Measurements from ENCODE around the gene ECI1. TPM values are rescaled to one million over a fixed set of nuclear protein-coding genes. Genes with fewer than 3 reads are reported as not detected.

Gene ECI1
- total RNA-seq, 1 donor from 2014 or later: 72.9 TPM

GRCh38 chr16:2297506-2297860 lies 46.1 kb upstream of the ECI1 start:
- intact Hi-C loops (cut with DNase I): no loop called here
- no peak overlapping the region for H3K4me3 ChIP-seq
- H3K27ac ChIP-seq: no peak overlapping the region
- TF ChIP-seq, protein P1, sequence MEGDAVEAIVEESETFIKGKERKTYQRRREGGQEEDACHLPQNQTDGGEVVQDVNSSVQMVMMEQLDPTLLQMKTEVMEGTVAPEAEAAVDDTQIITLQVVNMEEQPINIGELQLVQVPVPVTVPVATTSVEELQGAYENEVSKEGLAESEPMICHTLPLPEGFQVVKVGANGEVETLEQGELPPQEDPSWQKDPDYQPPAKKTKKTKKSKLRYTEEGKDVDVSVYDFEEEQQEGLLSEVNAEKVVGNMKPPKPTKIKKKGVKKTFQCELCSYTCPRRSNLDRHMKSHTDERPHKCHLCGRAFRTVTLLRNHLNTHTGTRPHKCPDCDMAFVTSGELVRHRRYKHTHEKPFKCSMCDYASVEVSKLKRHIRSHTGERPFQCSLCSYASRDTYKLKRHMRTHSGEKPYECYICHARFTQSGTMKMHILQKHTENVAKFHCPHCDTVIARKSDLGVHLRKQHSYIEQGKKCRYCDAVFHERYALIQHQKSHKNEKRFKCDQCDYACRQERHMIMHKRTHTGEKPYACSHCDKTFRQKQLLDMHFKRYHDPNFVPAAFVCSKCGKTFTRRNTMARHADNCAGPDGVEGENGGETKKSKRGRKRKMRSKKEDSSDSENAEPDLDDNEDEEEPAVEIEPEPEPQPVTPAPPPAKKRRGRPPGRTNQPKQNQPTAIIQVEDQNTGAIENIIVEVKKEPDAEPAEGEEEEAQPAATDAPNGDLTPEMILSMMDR (IDR thresholded peaks at IDR 0.05): no peak
- TF ChIP-seq POLR2AphosphoS5 (IDR thresholded peaks at IDR 0.05; ENCODE audit: insufficient read depth in 1 of 2, low read depth in 1 of 2) (no peak), POLR2A (IDR thresholded peaks at IDR 0.05) (no peak)
- no peaks in the 10 kb centered on the region for H3K27me3 ChIP-seq
- no peaks in the 10 kb centered on the region for H3K36me3 ChIP-seq
- H3K9me3 ChIP-seq: no peaks in the 10 kb centered on the region
- no peaks in the 10 kb centered on the region for H3K4me1 ChIP-seq
- DNase-seq (ENCODE audit: extremely low spot score in 2 of 2): no peak

DNA sequence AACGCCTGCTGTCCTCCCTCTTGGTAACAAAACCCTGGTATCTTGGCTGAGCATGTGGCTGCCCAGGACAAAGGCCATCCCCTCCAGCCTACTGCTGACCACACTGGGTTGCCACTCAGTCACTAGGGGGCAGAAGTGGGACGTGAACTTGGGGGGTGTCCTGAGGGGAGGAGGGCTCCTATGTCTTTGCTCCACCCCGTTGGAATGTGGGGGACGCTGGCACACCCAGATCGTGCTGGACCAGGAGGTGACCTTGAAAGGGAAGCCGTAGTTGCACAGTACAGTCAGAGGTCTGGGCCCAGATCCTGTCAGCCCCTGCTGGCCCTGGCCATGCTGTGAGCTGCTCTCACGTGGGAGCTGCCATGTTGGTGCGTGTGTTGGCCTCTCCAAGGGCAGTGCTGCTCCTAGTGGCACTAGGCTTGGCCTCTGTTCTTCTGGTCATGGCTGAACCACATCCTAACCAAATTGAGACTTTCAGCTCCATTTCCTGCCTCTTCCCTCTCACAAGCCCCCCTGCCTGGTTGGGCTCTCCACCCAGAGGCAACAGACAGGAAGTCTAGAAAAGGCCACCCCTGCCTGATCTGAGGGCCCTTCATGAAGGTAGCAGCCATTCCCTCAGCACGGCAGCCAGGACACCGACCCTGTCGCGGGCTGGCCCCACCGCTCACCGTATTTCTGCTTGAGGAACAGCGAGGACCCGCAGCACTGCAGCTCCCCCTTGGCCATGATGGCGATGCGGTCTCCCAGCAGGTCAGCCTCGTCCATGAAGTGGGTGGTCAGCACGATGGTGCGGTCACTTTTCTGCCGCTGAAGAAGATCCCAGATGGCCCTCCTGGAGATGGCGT lies 45.5 kb upstream of the ECI1 start:
- Histone ChIP-seq H3K36me3 (no peaks in the 10 kb centered on the region), H3K4me1 (no peaks in the 10 kb centered on the region), H3K27me3 (no peaks in the 10 kb centered on the region), H3K4me3 (no peak overlapping the region), H3K9me3 (no peaks in the 10 kb centered on the region), H3K27ac (no peak overlapping the region)
- TF ChIP-seq, protein P1 (IDR thresholded peaks at IDR 0.05): no peak
- TF ChIP-seq POLR2A (IDR thresholded peaks at IDR 0.05) (no peak), POLR2AphosphoS5 (IDR thresholded peaks at IDR 0.05; ENCODE audit: insufficient read depth in 1 of 2, low read depth in 1 of 2) (no peak)
- DNase-seq (ENCODE audit: extremely low spot score in 2 of 2): no peak
- intact Hi-C loops (cut with DNase I): no loop called here

DNA sequence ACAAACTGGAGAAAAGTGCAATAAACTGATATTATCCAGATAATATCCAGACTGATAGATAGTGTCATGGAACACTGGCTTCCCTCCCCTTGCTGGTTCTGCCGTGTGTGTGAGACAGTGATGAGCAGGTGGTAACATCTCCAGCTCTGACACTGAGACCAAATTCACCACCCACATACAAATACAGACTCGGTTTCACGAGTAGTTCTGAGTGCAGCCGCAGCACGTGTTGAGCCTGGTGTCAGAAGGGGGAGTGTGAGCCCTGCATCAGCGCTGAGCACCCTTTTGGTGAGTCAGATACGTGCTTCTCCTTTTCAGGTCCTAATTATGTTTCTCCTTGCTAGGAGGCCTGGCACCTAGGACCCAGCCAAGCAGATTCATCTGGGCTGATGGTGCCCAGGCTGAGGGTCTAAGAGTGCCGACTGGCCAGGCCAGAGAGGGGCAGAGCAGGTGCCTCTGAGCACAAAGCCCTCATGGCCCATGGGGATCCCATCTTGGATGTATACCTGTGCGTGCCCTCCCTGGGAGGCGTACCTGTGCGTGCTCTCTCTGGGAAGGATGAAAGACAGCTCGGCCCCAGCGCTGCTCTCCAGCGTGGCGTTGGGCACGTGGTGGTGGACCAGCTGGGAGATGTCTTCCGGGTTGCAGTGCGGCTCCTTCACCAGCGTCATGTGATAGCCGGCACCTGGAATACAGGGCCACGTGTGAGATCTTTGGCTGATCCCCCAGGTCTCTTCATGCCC lies 43.8 kb upstream of the ECI1 start:
- no peak for TF ChIP-seq POLR2A (IDR thresholded peaks at IDR 0.05)
- TF ChIP-seq, protein P1 (IDR thresholded peaks at IDR 0.05): no peak
- no peak for TF ChIP-seq POLR2AphosphoS5 (IDR thresholded peaks at IDR 0.05; ENCODE audit: insufficient read depth in 1 of 2, low read depth in 1 of 2)
- DNase-seq (ENCODE audit: extremely low spot score in 2 of 2): no peak
- H3K27me3 ChIP-seq: no peaks in the 10 kb centered on the region
- no peaks in the 10 kb centered on the region for H3K4me1 ChIP-seq
- no peaks in the 10 kb centered on the region for H3K36me3 ChIP-seq
- intact Hi-C loops (cut with DNase I): no loop called here
- no peaks in the 10 kb centered on the region for H3K9me3 ChIP-seq
- H3K27ac ChIP-seq: no peak overlapping the region
- no peak overlapping the region for H3K4me3 ChIP-seq

GRCh38 chr16:2292221-2292620 lies 40.8 kb upstream of the ECI1 start:
- no peaks in the 10 kb centered on the region for H3K36me3 ChIP-seq
- no peaks in the 10 kb centered on the region for H3K27me3 ChIP-seq
- DNase-seq (ENCODE audit: extremely low spot score in 2 of 2): no peak
- no peaks in the 10 kb centered on the region for H3K9me3 ChIP-seq
- H3K27ac ChIP-seq: no peak overlapping the region
- TF ChIP-seq, protein P1 (IDR thresholded peaks at IDR 0.05): no peak
- TF ChIP-seq POLR2A (IDR thresholded peaks at IDR 0.05) (no peak), POLR2AphosphoS5 (IDR thresholded peaks at IDR 0.05; ENCODE audit: insufficient read depth in 1 of 2, low read depth in 1 of 2) (no peak)
- intact Hi-C loops (cut with DNase I): no loop called here
- H3K4me1 ChIP-seq: no peaks in the 10 kb centered on the region
- H3K4me3 ChIP-seq: no peak overlapping the region

DNA sequence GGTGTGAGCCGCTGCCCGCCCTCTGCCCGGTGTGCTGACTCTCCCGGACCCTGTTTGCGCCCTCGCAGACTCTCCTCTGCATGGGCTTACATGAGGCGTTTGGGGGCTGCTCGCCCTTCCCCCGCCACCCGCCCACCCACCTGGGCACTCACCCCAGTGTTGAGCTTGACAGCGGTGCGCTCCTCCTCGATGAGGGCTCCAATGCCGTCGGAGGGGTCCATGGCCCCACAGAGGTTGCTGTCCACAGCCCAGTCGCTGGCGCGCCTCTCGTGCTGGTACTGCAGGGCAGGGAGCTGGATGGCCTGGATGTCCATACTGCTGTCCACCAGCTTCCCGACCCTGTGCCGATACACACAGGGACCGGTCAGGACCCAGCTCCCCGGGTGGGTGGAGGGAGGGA lies 37.9 kb upstream of the ECI1 start:
- intact Hi-C loops (cut with DNase I): no loop called here
- H3K4me1 ChIP-seq: no peaks in the 10 kb centered on the region
- no peaks in the 10 kb centered on the region for H3K9me3 ChIP-seq
- no peaks in the 10 kb centered on the region for H3K27me3 ChIP-seq
- no peak overlapping the region for H3K27ac ChIP-seq
- no peaks in the 10 kb centered on the region for H3K36me3 ChIP-seq
- H3K4me3 ChIP-seq: no peak overlapping the region
- no peak for TF ChIP-seq POLR2AphosphoS5 (IDR thresholded peaks at IDR 0.05; ENCODE audit: insufficient read depth in 1 of 2, low read depth in 1 of 2)
- no peak for TF ChIP-seq POLR2A (IDR thresholded peaks at IDR 0.05)
- TF ChIP-seq, protein P1 (IDR thresholded peaks at IDR 0.05): no peak
- no peak for DNase-seq (ENCODE audit: extremely low spot score in 2 of 2)

All from vagina (tissue), 2 donors.